Transverse colon (tissue), 4 donors: ENCODE data around the gene ADAMTS8. TPM values are rescaled to one million over a fixed set of nuclear protein-coding genes. Genes with fewer than 3 reads are reported as not detected.

Experiments used
- DNase-seq: peaks from one replicate; pipeline ENCODE4 v3.0.0-alpha.2; 2019
- H3K27ac ChIP-seq, 4 donors: fragments of 200-600 bp; sonication (generic); 2 replicates each; pipeline ENCODE4 v1.5.1; 2016 to 2018; ENCODE audit warnings: inconsistent platforms in 4 of 4
- H3K27me3 ChIP-seq: fragments of 200-600 bp; sonication (generic); 2 replicates; pipeline ENCODE4 v1.5.1; 2017; ENCODE audit warnings: inconsistent platforms
- H3K36me3 ChIP-seq, 4 donors: fragments of 200-600 bp; sonication (generic); 2 replicates each; pipeline ENCODE4 v1.5.1; 2017 to 2019; ENCODE audit warnings: inconsistent platforms in 4 of 4
- H3K4me1 ChIP-seq, 4 donors: fragments of 200-600 bp; sonication (generic); 2 replicates each; pipeline ENCODE4 v1.5.1; 2017 to 2020; ENCODE audit warnings: inconsistent platforms in 4 of 4
- H3K4me3 ChIP-seq, 4 donors: fragments of 200-600 bp; sonication (generic); 1 replicate in 1 of 4; 2 replicates in 3 of 4; pipeline versions ENCODE4 v1.5.1 to v1.6.1; 2017 to 2019; ENCODE audit warnings: inconsistent platforms in 4 of 4
- H3K9me3 ChIP-seq, 2 donors: fragments of 200-600 bp; sonication (generic); 2 replicates each; pipeline ENCODE4 v1.5.1; 2017 to 2019; ENCODE audit warnings: inconsistent platforms in 2 of 2
- EP300 ChIP-seq: sonication (generic); formaldehyde crosslinking; IDR thresholded peaks from one replicate; pipeline ENCODE4 v1.6.1; 2017; ENCODE audit warnings: antibody characterized with exemption, low read depth
- POLR2A ChIP-seq: fragments of 450-650 bp; IDR thresholded peaks from one replicate; pipeline ENCODE4 v1.6.1; 2016; ENCODE audit warnings: antibody characterized with exemption, mild to moderate bottlenecking, moderate library complexity
- POLR2AphosphoS5 ChIP-seq, 3 donors: sonication (generic); formaldehyde crosslinking; IDR thresholded peaks; one replicate each; pipeline ENCODE4 v1.6.1; 2016; ENCODE audit warnings: antibody characterized with exemption in 3 of 3
- WGBS, 2 donors: methylation state at CpG; one replicate each; pipeline ENCODE4 v1.1.5; 2018; ENCODE audit warnings: low coverage in 1 of 2; 5-methylcytosine and 5-hydroxymethylcytosine counted together
- in situ Hi-C, 4 donors: fragments of 200-750 bp; cut with MboI; loops; one replicate each; pipeline versions ENCODE4 v1.15.0 to v1.15.1; 2017; ENCODE audit warnings: low sequenced_read_pairs in 3 of 4, low pct_ligation_motif_present in 1 of 4, low pct_unique_long_range_greater_than_20kb in 1 of 4
- intact Hi-C: fragments of 100-400 bp; cut with DNase I; formaldehyde crosslinking; loops from one replicate; pipeline ENCODE4 v1.15.1; 2023; ENCODE audit warnings: low total_unique reads
- total RNA-seq, 4 donors: library from RNA; depleted of rRNA; stranded (reverse); fragments of >200 nt; gene quantifications; one replicate each; pipeline ENCODE4 v1.1.0, GENCODE V29; 2016
- TF ChIP-seq, protein P1 (sequence below), 5 experiments: fragments of 200-600 bp in 3 of 5; fragments of 450-650 bp in 2 of 5; sonication (generic) in 3 of 5; IDR thresholded peaks; 1 replicate in 2 of 5; 2 replicates in 3 of 5; pipeline ENCODE4 v1.5.1; 2016 to 2017; ENCODE audit warnings: antibody characterized with exemption in 5 of 5, inconsistent platforms in 3 of 5, mild to moderate bottlenecking in 2 of 5, moderate library complexity in 1 of 5

The ADAMTS8 gene
- total RNA-seq, 4 donors from 2014 or later = 0.27 to 1.00 (median 0.95) TPM; not detected in 1

DNA sequence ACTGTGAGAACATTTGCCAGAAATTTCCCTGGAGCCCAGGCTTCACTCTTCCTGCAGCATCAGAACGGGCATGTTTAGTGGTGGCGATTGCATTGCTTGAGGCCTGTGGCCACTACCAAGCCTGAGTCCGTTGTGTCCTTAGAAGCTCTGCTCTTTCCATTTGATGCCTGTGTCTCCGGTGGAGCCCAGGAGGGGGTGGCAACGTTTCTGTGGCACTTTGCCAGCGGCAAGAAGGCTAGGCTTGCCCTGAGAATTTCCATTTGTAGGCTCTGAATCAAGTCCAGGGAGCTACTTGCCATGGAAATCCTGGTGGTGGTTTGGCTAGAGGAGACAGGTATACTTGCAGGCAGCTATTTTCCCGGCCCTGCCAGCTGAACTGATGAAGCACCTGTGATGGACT lies 47.1 kb downstream of the ADAMTS8 start:
- Histone ChIP-seq H3K27ac (no peak overlapping the region), H3K9me3 (no peaks in the 10 kb centered on the region), H3K4me1 (peaks cover 0 to 5% (median 0%) of the 10 kb centered on the region in 4 donors), H3K27me3 (no peaks in the 10 kb centered on the region), H3K4me3 (no peak overlapping the region), H3K36me3 (no peaks in the 10 kb centered on the region)
- intact Hi-C loops (loop anchor here (5.0 to 10.0 kb wide), 2 partner anchors 54 to 167 kb away; no protein-coding TSS in a partner anchor), in situ Hi-C loops (loop anchor here in 2 of 4 donors (25.0 kb wide), 1 partner anchor 169 kb away; no protein-coding TSS in a partner anchor)
- DNase-seq = no peak
- TF ChIP-seq EP300 (no peak), POLR2A (no peak), POLR2AphosphoS5 (IDR thresholded peaks at IDR 0.05) (no peak)
- TF ChIP-seq, protein P1, sequence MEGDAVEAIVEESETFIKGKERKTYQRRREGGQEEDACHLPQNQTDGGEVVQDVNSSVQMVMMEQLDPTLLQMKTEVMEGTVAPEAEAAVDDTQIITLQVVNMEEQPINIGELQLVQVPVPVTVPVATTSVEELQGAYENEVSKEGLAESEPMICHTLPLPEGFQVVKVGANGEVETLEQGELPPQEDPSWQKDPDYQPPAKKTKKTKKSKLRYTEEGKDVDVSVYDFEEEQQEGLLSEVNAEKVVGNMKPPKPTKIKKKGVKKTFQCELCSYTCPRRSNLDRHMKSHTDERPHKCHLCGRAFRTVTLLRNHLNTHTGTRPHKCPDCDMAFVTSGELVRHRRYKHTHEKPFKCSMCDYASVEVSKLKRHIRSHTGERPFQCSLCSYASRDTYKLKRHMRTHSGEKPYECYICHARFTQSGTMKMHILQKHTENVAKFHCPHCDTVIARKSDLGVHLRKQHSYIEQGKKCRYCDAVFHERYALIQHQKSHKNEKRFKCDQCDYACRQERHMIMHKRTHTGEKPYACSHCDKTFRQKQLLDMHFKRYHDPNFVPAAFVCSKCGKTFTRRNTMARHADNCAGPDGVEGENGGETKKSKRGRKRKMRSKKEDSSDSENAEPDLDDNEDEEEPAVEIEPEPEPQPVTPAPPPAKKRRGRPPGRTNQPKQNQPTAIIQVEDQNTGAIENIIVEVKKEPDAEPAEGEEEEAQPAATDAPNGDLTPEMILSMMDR (IDR thresholded peaks at IDR 0.05) = no peak
- 77 to 80% methylated on average over 1 to 7 of the region's 7 CpGs for WGBS, 2 donors

DNA sequence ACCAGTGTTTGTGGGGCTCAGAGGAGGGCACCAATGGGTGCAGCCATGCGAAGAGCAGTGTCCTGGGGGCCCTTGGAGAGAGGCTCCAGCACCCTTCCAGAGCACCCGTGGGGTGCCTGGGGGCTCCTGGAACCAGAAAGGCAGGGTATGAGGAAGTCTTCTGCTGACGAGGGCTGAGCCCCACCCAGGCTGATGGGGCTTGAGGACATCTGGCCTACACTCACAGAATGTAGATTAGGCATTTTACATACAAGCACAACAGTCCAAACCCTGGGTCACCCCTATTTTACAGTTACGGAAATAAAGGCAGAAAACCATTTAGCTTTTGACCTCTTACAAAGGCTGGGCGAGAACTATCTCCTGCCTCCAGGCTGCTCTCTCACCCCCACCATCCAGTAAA lies 47.6 kb downstream of the ADAMTS8 start:
- intact Hi-C loops = loop anchor here (5.0 to 10.0 kb wide), 2 partner anchors 53 to 166 kb away; no protein-coding TSS in a partner anchor

DNA sequence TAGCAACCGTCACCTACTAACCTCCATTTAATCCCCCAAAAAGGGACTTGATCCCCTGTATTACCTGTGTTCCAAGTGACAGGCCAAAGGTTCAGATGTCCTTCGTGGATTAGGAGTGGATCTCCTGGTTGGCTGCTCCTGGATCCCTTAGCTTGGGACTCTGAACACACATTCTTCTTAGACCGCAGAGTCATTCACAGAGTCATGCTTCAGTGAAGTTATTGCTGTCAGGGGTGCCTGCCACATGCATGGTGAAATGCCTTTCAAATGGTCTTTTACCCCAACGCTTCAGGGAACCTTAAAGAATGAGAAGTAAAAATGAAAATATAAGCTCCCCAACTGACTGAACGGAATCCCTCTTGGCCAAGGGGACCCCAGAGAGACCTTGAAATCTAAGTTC lies 49.1 kb downstream of the ADAMTS8 start:
- TF ChIP-seq, protein P1 (IDR thresholded peaks at IDR 0.05) = no peak
- TF ChIP-seq EP300 (no peak), POLR2AphosphoS5 (IDR thresholded peaks at IDR 0.05) (no peak), POLR2A (no peak)
- intact Hi-C loops (no loop called here), in situ Hi-C loops (loop anchor here in 2 of 4 donors (25.0 kb wide), 1 partner anchor 167 kb away; no protein-coding TSS in a partner anchor)
- Histone ChIP-seq H3K4me3 (no peak overlapping the region), H3K36me3 (no peaks in the 10 kb centered on the region), H3K27ac (no peak overlapping the region), H3K4me1 (peaks cover 0 to 5% (median 0%) of the 10 kb centered on the region in 4 donors), H3K27me3 (no peaks in the 10 kb centered on the region), H3K9me3 (no peaks in the 10 kb centered on the region)
- DNase-seq = no peak
- WGBS, 2 donors = 91% methylated on average over 5 of the region's 5 CpGs; no CpG with 5 or more reads in 1 of the 2 donors

More for the DNA sequence above, 47.6 kb downstream of the ADAMTS8 start:
- Histone ChIP-seq H3K4me3 (no peak overlapping the region), H3K27ac (no peak overlapping the region), H3K9me3 (no peaks in the 10 kb centered on the region), H3K27me3 (no peaks in the 10 kb centered on the region), H3K4me1 (peaks cover 0 to 5% (median 0%) of the 10 kb centered on the region in 4 donors), H3K36me3 (no peaks in the 10 kb centered on the region)
- 85% methylated on average over 5 of the region's 5 CpGs; no CpG with 5 or more reads in 1 of the 2 donors for WGBS, 2 donors
- DNase-seq = no peak
- no peak for TF ChIP-seq POLR2A
- in situ Hi-C loops = loop anchor here in 2 of 4 donors (25.0 kb wide), 1 partner anchor 168 kb away; no protein-coding TSS in a partner anchor

DNA sequence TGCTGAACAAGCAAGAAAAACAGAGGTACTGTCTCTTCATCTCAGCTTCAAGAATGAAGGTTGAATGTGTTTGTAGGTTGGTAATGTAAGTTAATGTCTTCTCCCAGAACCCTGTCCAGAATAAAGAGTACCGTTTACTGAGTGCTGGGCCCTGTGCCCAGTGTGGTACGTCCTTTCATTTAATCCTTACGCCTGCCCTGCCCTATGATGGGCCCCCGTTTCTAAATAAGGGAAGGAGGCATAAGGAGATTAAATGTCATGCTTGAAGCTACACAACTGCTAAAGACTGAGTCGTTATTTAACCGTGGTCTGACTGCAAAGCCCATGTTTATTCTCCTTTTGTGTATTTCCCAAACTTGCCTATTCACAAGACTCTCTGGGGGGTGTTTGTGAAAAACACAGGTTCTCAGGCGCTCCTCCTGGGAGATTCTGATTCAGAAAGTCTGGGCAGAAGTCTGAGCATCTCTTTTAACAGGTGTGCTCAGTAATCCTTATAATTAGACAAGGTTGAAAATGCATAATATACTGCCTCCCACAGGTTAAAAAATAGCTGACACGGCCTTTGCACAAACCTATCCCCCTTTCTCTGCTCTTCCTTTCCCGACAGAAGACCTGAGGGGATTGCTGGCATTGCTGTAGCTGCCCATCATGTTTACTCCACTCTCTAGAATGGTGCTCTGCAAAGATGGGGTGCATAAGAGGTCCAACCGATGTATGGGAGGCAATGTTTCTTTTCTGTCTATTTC lies 57.4 kb downstream of the ADAMTS8 start:
- WGBS, 2 donors = 60 to 79% methylated on average over 7 to 10 of the region's 10 CpGs
- H3K4me1 ChIP-seq = no peaks in the 10 kb centered on the region
- H3K9me3 ChIP-seq = no peaks in the 10 kb centered on the region
- in situ Hi-C loops = no loop called here
- H3K4me3 ChIP-seq = no peak overlapping the region
- no peak for DNase-seq
- no peak overlapping the region for H3K27ac ChIP-seq
- intact Hi-C loops = no loop called here
- H3K36me3 ChIP-seq = no peaks in the 10 kb centered on the region
- TF ChIP-seq POLR2A = no peak
- no peak for TF ChIP-seq EP300
- TF ChIP-seq, protein P1 (IDR thresholded peaks at IDR 0.05) = no peak
- TF ChIP-seq POLR2AphosphoS5 (IDR thresholded peaks at IDR 0.05) = no peak
- H3K27me3 ChIP-seq = no peaks in the 10 kb centered on the region
